Activated B cell treated with CpG ODN at 0.5 μM for 24 hours (primary cell): ENCODE results near the gene RMI2. TPM values are rescaled to one million over a fixed set of nuclear protein-coding genes. Genes with fewer than 3 reads are reported as not detected.

Experiments used
- ATAC-seq: fragments of 200-7000 bp; cut with Tn5 transposase; one replicate; pipeline ENCODE4 v1.10.0; 2021; ENCODE audit warnings: low read depth, mild to moderate bottlenecking, moderate library complexity
- CTCF ChIA-PET: fragments of 350-600 bp; sonication (Branson Sonifier 250); formaldehyde crosslinking; loops from one replicate; lab custom pipeline; 2021; ENCODE audit warnings: antibody characterized with exemption; lab: Charles Lee
- POLR2A ChIA-PET: fragments of 350-600 bp; sonication (Branson Sonifier 250); formaldehyde crosslinking; loops from one replicate; lab custom pipeline; 2021; ENCODE audit warnings: antibody characterized with exemption; lab: Charles Lee
- DNase-seq: peaks from one replicate; pipeline ENCODE4 v3.0.0; 2022
- H3K27ac Mint-ChIP-seq: one replicate; pipeline ENCODE4 v1.8.0; 2020; ENCODE audit warnings: mixed read lengths
- H3K27me3 Mint-ChIP-seq: one replicate; pipeline ENCODE4 v1.8.0; 2021; ENCODE audit warnings: mixed read lengths
- H3K36me3 Mint-ChIP-seq: one replicate; pipeline ENCODE4 v1.8.0; 2021; ENCODE audit warnings: low read depth, mixed read lengths
- H3K4me1 Mint-ChIP-seq: one replicate; pipeline ENCODE4 v1.8.0; 2021; ENCODE audit warnings: mixed read lengths
- H3K4me3 Mint-ChIP-seq: one replicate; pipeline ENCODE4 v1.8.0; 2020; ENCODE audit warnings: mild to moderate bottlenecking, mixed read lengths
- H3K9me3 Mint-ChIP-seq: one replicate; pipeline ENCODE4 v1.8.0; 2020; ENCODE audit warnings: mixed read lengths
- CTCF ChIP-seq: fragments of 200-600 bp; IDR thresholded peaks from one replicate; pipeline ENCODE4 v1.8.0; 2022; ENCODE audit warnings: antibody characterized with exemption, mild to moderate bottlenecking
- intact Hi-C: fragments of 100-400 bp; cut with micrococcal nuclease; formaldehyde crosslinking; loops from one replicate; pipeline ENCODE4 v1.15.1; 2024
- total RNA-seq: library from RNA; stranded (reverse); gene quantifications from 2 replicates; pipeline ENCODE4 v1.2.3, GENCODE V29; 2022

The RMI2 gene
- total RNA-seq, 1 donor from 2014 or later: 8.1 TPM

- H3K36me3 Mint-ChIP-seq: no peaks in the 10 kb centered on the region
- no peak for DNase-seq
- no peak overlapping the region for H3K4me3 Mint-ChIP-seq
- no peaks in the 10 kb centered on the region for H3K9me3 Mint-ChIP-seq
- no peak overlapping the region for H3K27ac Mint-ChIP-seq
- H3K27me3 Mint-ChIP-seq: no peaks in the 10 kb centered on the region
- no peak for ATAC-seq
- POLR2A ChIA-PET: interaction anchor here (0.8 to 5.7 kb wide), 7 partner anchors 9 to 361 kb away, joined by 3 to 197 read pairs (median 12); partner anchors contain the start of gene SOCS1
- intact Hi-C loops: no loop called here
- TF ChIP-seq CTCF: no peak
- H3K4me1 Mint-ChIP-seq: peaks cover 55% of the 10 kb centered on the region
- CTCF ChIA-PET: interaction anchor here (0.7 to 4.3 kb wide), 2 partner anchors 11 to 43 kb away, joined by 3 to 94 read pairs; partner anchors contain the start of gene SOCS1
Observed at GRCh38 chr16:11300560-11300892, 44.7 kb upstream of the RMI2 start.

GRCh38 chr16:11301645-11302501, 43.4 kb upstream of the RMI2 start:
- no peak for ATAC-seq
- Mint-ChIP-seq H3K27ac (peak overlapping the region; percentile 67), H3K4me3 (no peak overlapping the region), H3K27me3 (no peaks in the 10 kb centered on the region), H3K36me3 (no peaks in the 10 kb centered on the region), H3K4me1 (peaks cover 58% of the 10 kb centered on the region), H3K9me3 (no peaks in the 10 kb centered on the region)
- ChIA-PET CTCF (no interaction called here), POLR2A (interaction anchor here (0.7 to 5.7 kb wide), 3 partner anchors 17 to 345 kb away, joined by 3 to 197 read pairs (median 8); partner anchors contain the start of gene SOCS1)
- DNase-seq: no peak
- TF ChIP-seq CTCF: no peak
- intact Hi-C loops: no loop called here

GRCh38 chr16:11302977-11303376, 42.3 kb upstream of the RMI2 start:
- ChIA-PET POLR2A (interaction anchor here (0.6 to 1.0 kb wide), 2 partner anchors 18 to 54 kb away, joined by 3 read pairs; no protein-coding TSS in a partner anchor), CTCF (no interaction called here)
- Mint-ChIP-seq H3K9me3 (no peaks in the 10 kb centered on the region), H3K27me3 (no peaks in the 10 kb centered on the region), H3K36me3 (no peaks in the 10 kb centered on the region), H3K27ac (no peak overlapping the region), H3K4me1 (peaks cover 57% of the 10 kb centered on the region), H3K4me3 (no peak overlapping the region)
- no peak for ATAC-seq
- no peak for TF ChIP-seq CTCF
- intact Hi-C loops: no loop called here
- DNase-seq: no peak

- no peaks in the 10 kb centered on the region for H3K9me3 Mint-ChIP-seq
- DNase-seq (no peak), ATAC-seq (no peak)
- CTCF ChIA-PET: interaction anchor here (0.7 kb wide), 1 partner anchor 45 kb away, joined by 3 read pairs; no protein-coding TSS in a partner anchor
- H3K36me3 Mint-ChIP-seq: no peaks in the 10 kb centered on the region
- peak overlapping the region; percentile 24 for H3K27ac Mint-ChIP-seq
- no peak for TF ChIP-seq CTCF
- no peaks in the 10 kb centered on the region for H3K27me3 Mint-ChIP-seq
- POLR2A ChIA-PET: interaction anchor here (0.6 to 1.0 kb wide), 2 partner anchors 19 to 53 kb away, joined by 3 read pairs; no protein-coding TSS in a partner anchor
- no peak overlapping the region for H3K4me3 Mint-ChIP-seq
- intact Hi-C loops: no loop called here
- peaks cover 57% of the 10 kb centered on the region for H3K4me1 Mint-ChIP-seq
Observed at GRCh38 chr16:11303405-11304138, 41.7 kb upstream of the RMI2 start.

GRCh38 chr16:11306381-11306780, 38.9 kb upstream of the RMI2 start:
- intact Hi-C loops: no loop called here
- no peaks in the 10 kb centered on the region for H3K27me3 Mint-ChIP-seq
- ATAC-seq (no peak), DNase-seq (no peak)
- TF ChIP-seq CTCF: no peak
- CTCF ChIA-PET: no interaction called here
- POLR2A ChIA-PET: interaction anchor here (0.6 kb wide), 1 partner anchor 20 kb away, joined by 4 read pairs; no protein-coding TSS in a partner anchor
- H3K4me3 Mint-ChIP-seq: no peak overlapping the region
- no peaks in the 10 kb centered on the region for H3K9me3 Mint-ChIP-seq
- peaks cover 63% of the 10 kb centered on the region for H3K4me1 Mint-ChIP-seq
- H3K27ac Mint-ChIP-seq: no peak overlapping the region
- H3K36me3 Mint-ChIP-seq: no peaks in the 10 kb centered on the region
